ENCODE data around the gene RAB3C.
"Not testable (repeated sequence)": the region's sequence is repeated elsewhere in the genome, so short reads cannot be mapped to it uniquely, and the experiment has no call there.

GRCh38 chr5:58541935-58542334, 40.9 kb upstream of the RAB3C start:
- not testable (repeated sequence) for TF ChIP-seq NR2C2 (CRISPR knock-in tag; IDR thresholded peaks at IDR 0.05); JUN (CRISPR knock-in tag; IDR thresholded peaks at IDR 0.05); SP1 (CRISPR knock-in tag; conservative IDR thresholded peaks at IDR 0.05); ZBTB43 (CRISPR knock-in tag; IDR thresholded peaks at IDR 0.05); CTCF (IDR thresholded peaks at IDR 0.05); E2F1 (CRISPR knock-in tag; IDR thresholded peaks at IDR 0.05); NR3C1 (CRISPR knock-in tag; conservative IDR thresholded peaks at IDR 0.05; ENCODE audit: low read depth)
